HG03432 (cell line): ENCODE data around the gene PPARGC1A.

Experiments
- ATAC-seq: cut with Tn5 transposase; IDR thresholded peaks from one replicate; pipeline ENCODE4 v1.9.1; 2021; ENCODE audit warnings: mild to moderate bottlenecking, moderate library complexity; ENCODE audit not compliant: unreplicated experiment

PPARGC1A gene

GRCh38 chr4:23844961-23845360, 44.9 kb downstream of the PPARGC1A start:
- ATAC-seq, result no peak

DNA sequence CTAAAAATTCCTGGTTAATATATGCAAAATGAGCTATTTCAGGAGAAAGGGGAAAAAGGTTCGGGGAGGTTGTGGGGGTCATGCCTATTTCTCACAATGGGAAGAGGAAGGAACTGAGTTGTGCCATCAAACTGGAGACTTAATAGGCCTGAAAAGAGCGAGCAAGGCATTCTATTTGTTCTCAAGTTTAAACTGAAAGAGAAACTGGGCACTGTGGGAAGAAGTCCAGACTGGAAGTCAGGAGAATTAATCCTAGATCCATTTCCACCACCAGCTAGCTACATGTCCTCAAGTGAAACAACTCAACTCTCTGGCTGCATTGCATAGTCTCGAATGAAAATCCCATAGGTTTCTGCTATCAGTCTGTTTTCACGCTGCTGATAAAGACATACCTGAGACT, 50.6 kb downstream of the PPARGC1A start:
- ATAC-seq, result no peak

- ATAC-seq, result no peak
Observed at GRCh38 chr4:23838607-23839006, 51.2 kb downstream of the PPARGC1A start.

- ATAC-seq, result no peak
Observed at GRCh38 chr4:23838131-23838530, 51.7 kb downstream of the PPARGC1A start.

DNA sequence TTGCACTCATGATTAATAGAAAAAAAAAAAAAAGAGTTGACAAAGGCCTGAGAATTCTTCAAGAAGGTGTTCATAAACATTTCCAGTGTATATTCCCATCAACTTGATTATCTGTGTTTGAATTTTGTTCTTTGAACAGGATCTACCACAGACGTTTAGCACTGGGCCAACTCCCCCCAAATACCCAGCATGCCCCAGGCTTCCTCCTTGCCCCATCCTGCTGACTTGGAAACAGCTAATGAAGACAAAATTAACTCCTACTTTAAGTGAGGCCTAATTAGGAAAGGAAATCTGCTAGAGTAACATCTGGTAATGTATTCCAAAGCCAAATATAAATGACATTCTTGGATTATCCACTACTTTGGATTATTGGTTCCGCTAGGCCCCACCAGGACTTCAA, 52.5 kb downstream of the PPARGC1A start:
- no peak for ATAC-seq

GRCh38 chr4:23835774-23836478, 53.9 kb downstream of the PPARGC1A start:
- ATAC-seq, result no peak

- no peak for ATAC-seq
Observed at GRCh38 chr4:23828779-23829178, 61.1 kb downstream of the PPARGC1A start.

DNA sequence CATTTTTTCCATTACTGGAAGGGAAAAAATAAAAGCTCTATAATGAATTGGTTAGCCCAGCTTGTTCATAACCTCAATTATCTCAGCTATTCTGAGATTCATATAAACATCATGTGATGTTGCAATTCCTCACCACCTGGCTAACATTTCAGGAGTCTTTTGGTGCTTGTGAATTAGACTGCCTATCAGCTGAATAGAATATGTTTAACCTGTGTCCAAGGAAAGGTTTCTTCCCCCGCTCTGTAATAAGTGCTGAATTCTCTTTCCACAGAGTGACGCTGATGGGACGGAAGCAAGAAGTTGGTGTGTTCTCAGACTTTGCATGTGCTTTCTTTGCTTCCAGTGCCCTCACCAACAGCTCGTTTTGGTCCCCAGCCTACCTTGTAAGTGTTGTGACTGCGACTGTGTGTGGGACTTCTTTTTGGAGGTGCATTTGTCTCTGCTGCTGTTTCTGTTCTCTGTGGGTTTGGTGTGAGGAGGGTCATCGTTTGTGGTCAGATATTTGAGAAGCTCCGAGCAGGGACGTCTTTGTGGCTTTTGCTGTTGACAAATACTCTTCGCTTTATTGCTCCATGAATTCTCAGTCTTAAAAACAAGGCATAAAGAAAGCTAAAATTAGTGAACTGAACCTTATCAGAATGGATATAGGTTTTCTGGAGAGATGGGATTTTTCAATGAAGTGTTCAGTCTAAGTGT, 61.7 kb downstream of the PPARGC1A start:
- ATAC-seq, result no peak

GRCh38 chr4:23822181-23822580, 67.7 kb downstream of the PPARGC1A start:
- ATAC-seq, result no peak

DNA sequence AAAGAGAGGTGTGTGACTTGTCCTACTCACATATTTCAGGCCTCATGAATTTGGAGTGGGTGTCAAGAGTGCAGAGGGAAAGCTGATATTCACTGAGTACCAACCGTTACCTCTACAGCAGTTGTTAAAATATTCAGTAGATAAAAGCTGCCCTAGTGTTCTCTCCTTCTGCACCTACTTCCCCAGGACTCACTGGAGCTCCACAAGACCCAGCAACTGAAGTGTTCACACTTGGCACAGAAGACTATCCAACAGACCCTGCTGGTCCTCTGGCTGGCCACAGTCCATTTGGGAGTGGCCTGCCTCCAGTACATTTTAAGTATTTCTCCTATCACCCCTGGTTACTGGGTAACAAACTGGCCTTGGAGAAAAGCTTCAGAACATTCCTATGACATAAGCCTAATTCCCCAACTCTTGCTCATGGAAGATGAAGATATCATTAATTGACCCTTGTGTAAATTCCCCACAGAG, 70.8 kb downstream of the PPARGC1A start:
- ATAC-seq, result no peak

- no peak for ATAC-seq
Observed at GRCh38 chr4:23818097-23818885, 71.6 kb downstream of the PPARGC1A start.

GRCh38 chr4:23814996-23815660, 74.7 kb downstream of the PPARGC1A start:
- no peak for ATAC-seq

GRCh38 chr4:23814587-23814986, 75.3 kb downstream of the PPARGC1A start:
- ATAC-seq, result no peak

- no peak for ATAC-seq
Observed at GRCh38 chr4:23811161-23811560, 78.7 kb downstream of the PPARGC1A start.

- ATAC-seq, result no peak
Observed at GRCh38 chr4:23805450-23805851, 84.4 kb downstream of the PPARGC1A start.

DNA sequence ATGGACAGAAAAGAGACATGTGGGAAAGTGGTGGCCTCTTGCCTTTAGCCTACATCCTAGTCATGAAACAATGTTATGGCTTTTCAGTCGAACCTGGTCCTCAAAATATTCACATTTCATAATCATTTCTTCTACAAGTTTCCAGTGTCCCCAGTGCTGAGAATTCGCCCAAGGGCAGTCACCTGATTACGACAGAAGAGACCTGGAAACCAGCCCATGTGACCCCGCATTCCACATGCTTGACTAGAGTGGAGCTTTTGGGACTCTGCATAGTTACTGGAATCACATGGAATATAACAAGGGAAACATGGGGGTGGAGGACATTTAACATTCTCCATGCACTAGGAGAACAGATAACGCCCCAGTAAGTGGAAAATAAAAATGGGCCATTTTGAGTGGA, 100.1 kb downstream of the PPARGC1A start:
- ATAC-seq, result no peak

GRCh38 chr4:23788460-23788859, 101.4 kb downstream of the PPARGC1A start:
- no peak for ATAC-seq

DNA sequence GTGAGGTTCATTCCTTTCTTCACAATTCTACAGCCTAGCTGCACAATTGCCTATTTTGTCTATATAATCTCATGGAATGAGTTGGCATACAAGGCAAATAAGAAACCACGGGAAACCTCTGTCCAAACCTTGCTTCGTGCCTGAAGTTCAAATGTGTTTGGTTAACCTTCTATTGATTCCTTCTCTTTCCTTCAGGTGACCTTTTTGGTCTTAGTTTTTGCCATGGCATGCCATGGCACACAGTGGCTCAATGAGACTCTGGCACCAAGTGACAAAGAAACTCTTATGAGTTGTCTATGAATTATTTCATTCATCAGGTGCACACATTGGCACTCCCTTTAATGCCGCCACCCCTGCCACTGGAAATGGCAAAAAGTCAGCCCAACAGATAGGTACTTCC, 101.8 kb downstream of the PPARGC1A start:
- ATAC-seq, result no peak

DNA sequence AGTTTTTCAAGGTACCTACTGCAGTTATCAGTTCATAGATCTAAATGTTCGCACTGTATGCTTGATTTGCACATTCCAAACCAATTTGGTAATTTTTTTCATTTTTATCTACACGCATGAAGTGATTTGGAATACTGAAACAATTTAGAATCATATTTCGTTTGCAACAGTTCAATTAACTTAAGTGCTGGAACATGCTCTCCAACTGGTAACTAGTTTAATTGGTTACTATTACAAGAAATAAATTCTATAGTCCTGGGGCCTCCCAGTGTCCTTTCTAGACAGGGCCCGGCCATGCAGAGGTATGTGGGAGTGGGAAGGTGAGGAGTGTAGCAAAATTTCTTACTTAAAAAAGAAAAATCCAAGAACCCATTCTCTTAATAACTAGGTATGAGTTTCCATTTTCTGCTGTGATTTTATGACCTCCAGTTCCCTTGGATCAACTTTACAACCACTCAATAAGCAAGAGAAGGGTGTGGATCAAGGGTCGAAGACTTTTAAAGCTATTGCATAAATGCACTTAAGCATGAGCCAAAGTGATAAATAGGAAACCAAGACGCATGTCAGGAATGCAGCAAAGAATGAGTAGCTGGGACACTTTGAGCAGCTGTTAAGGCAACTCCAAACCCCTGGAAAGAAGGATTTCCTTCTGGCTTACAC, 106.9 kb downstream of the PPARGC1A start:
- no peak for ATAC-seq

DNA sequence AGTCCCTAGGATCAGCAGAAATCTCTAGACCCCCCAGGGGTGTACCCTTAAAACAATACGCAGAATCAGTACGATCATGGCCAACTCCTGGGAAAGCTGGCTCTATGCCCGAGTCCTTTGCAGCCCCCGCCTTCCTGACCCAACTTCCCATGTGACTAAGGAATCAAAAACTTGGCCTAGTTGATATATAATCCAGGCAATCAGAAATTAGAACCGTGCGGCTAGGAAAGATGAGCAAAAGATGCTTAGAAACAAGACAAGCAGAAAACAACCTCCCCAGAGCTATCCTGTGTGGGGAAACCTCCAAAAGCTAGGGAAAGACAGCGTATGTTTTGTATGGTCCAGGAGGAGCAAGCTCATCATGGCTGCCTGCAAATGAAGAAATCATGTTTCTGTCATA, 110.0 kb downstream of the PPARGC1A start:
- no peak for ATAC-seq

DNA sequence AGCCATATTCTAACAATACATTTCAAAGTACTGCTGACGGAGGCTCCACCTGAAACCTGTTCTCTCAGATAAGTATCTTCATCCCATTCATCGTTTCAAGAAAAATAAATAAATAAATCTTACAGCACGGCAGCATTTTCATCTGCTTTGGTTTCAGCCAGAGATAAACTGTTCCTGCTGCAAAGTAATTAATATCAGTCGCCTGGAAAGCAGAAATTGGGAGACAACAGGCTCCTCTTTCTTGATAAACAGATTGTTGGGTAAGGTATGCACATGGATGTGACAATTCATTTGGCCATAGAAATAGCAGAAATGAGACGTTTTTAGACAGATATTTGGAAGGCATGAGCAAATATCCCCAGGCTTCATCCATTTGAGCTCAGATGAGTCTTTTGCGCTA, 110.4 kb downstream of the PPARGC1A start:
- no peak for ATAC-seq
